Activated CD8-positive, alpha-beta T cell treated with anti-CD3 and anti-CD28 coated beads for 36 hours (primary cell): ENCODE measurements around the gene CAMTA1. TPM values are rescaled to one million over a fixed set of nuclear protein-coding genes. Genes with fewer than 3 reads are reported as not detected.

Source experiments
- ATAC-seq: fragments of 200-7000 bp; cut with Tn5 transposase; one replicate; pipeline ENCODE4 v1.10.0; 2021; ENCODE audit warnings: mild to moderate bottlenecking, moderate library complexity
- CTCF ChIA-PET: fragments of 350-600 bp; sonication (Branson Sonifier 250); formaldehyde crosslinking; loops from one replicate; lab custom pipeline; 2021; ENCODE audit warnings: antibody characterized with exemption; lab: Charles Lee
- POLR2A ChIA-PET: fragments of 350-600 bp; sonication (Branson Sonifier 250); formaldehyde crosslinking; loops from one replicate; lab custom pipeline; 2021; ENCODE audit warnings: antibody characterized with exemption; lab: Charles Lee
- DNase-seq: peaks from one replicate; pipeline ENCODE4 v3.0.0-alpha.2; 2020
- H3K27ac Mint-ChIP-seq: one replicate; pipeline ENCODE4 v1.8.0; 2021; ENCODE audit warnings: mild to moderate bottlenecking, mixed read lengths
- H3K27me3 Mint-ChIP-seq: one replicate; pipeline ENCODE4 v1.8.0; 2021; ENCODE audit warnings: mixed read lengths
- H3K36me3 Mint-ChIP-seq: one replicate; pipeline ENCODE4 v1.8.0; 2021; ENCODE audit warnings: low read depth, mixed read lengths
- H3K4me1 Mint-ChIP-seq: one replicate; pipeline ENCODE4 v1.8.0; 2021; ENCODE audit warnings: low read depth, mixed read lengths
- H3K4me3 Mint-ChIP-seq: one replicate; pipeline ENCODE4 v1.8.0; 2021; ENCODE audit warnings: mild to moderate bottlenecking, moderate library complexity, mixed read lengths
- H3K9me3 Mint-ChIP-seq: one replicate; pipeline ENCODE4 v1.8.0; 2021; ENCODE audit warnings: mixed read lengths
- CTCF ChIP-seq: fragments of 200-600 bp; IDR thresholded peaks from one replicate; pipeline ENCODE4 v1.8.0; 2022; ENCODE audit warnings: antibody characterized with exemption, mild to moderate bottlenecking
- intact Hi-C: fragments of 100-400 bp; cut with micrococcal nuclease; formaldehyde crosslinking; loops from one replicate; pipeline ENCODE4 v1.10.0; 2022
- total RNA-seq, 2 experiments: library from RNA; stranded (reverse); gene quantifications; one replicate each; pipeline ENCODE4 v1.2.3, GENCODE V29; 2021

CAMTA1 gene
- total RNA-seq, 2 experiments from 2014 or later = 67.7 to 70.9 TPM

DNA sequence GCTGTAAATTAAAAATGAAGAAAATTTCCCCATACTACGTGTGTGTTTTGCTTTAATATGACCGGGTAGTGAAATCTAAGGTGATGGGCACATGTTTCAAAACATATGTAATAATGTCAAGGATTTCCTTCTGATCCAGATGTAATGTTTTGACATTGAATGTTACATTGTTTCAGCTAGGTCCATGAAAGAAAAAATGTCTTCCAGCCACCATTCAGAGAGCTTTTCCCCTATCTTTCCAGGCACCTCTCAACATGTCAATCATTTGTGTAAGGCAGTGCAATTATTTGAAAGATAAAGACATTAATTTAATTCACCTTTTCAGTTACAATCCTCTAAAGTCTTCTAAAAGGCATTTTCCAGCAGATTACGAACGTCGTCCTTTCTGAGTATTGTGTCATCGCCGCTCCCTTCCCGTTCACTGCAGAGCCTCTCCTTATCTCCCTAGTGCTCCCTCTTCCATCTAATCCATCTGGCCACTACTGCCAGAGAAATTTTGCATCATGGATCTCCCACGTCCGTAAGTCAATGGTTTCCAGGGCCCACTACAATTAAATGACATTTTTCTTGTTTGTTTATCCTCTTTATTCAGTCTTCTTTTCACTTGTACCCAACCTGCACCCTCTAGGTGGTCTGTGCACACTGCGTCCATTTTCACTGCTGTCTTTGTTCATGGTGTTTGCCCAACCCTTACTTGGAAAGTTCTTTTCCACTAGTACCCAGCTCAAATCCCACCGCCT is 984.6 kb downstream of the CAMTA1 start:
- Mint-ChIP-seq H3K27me3 (peaks cover 10% of the 10 kb centered on the region), H3K9me3 (no peaks in the 10 kb centered on the region), H3K27ac (no peak overlapping the region), H3K36me3 (peaks cover 16% of the 10 kb centered on the region), H3K4me3 (no peak overlapping the region), H3K4me1 (peaks cover 24% of the 10 kb centered on the region)
- DNase-seq (no peak), ATAC-seq (no peak)
- intact Hi-C loops = no loop called here
- CTCF ChIA-PET = interaction anchor here (2.4 to 3.0 kb wide), 2 partner anchors 17 to 102 kb away, joined by 13 to 24 read pairs; no protein-coding TSS in a partner anchor
- POLR2A ChIA-PET = interaction anchor here (1.5 to 1.7 kb wide), 2 partner anchors 12 to 17 kb away, joined by 4 read pairs; no protein-coding TSS in a partner anchor
- no peak for TF ChIP-seq CTCF

- POLR2A ChIA-PET = interaction anchor here (1.7 kb wide), 1 partner anchor 11 kb away, joined by 4 read pairs; no protein-coding TSS in a partner anchor
Observed at GRCh38 chr1:7770669-7770996, 985.4 kb downstream of the CAMTA1 start.

GRCh38 chr1:7770997-7771822 is 986.0 kb downstream of the CAMTA1 start, which contains the start of gene VAMP3:
Gene VAMP3, plus strand, starts transcription at chr1:7771296. Its CDS starts 88 bp downstream, at chr1:7771384.
- ChIA-PET POLR2A (interaction anchor here (1.6 kb wide), 1 partner anchor 11 kb away, joined by 7 read pairs; no protein-coding TSS in a partner anchor), CTCF (interaction anchor here (0.7 to 1.8 kb wide), 2 partner anchors 102 to 104 kb away, joined by 3 to 9 read pairs; no protein-coding TSS in a partner anchor)
- intact Hi-C loops = no loop called here
- ATAC-seq = peak; percentile 94
- peak; percentile 87 for DNase-seq
- H3K27ac Mint-ChIP-seq = peak within 1 kb of the TSS; percentile 70
- H3K4me3 Mint-ChIP-seq = peak within 1 kb of the TSS; percentile 80
- H3K36me3 Mint-ChIP-seq = peaks cover 16% of the 10 kb centered on the region
- peaks cover 32% of the 10 kb centered on the region for H3K4me1 Mint-ChIP-seq
- no peaks in the 10 kb centered on the region for H3K9me3 Mint-ChIP-seq
- peaks cover 8% of the 10 kb centered on the region for H3K27me3 Mint-ChIP-seq
- no peak for TF ChIP-seq CTCF

More at GRCh38 chr1:7770669-7770996, 985.4 kb downstream of the CAMTA1 start:
- peak overlapping the region; percentile 80 for H3K4me3 Mint-ChIP-seq
- CTCF ChIA-PET = interaction anchor here (1.8 kb wide), 1 partner anchor 102 kb away, joined by 9 read pairs; no protein-coding TSS in a partner anchor
- peaks cover 16% of the 10 kb centered on the region for H3K36me3 Mint-ChIP-seq
- H3K4me1 Mint-ChIP-seq = peaks cover 28% of the 10 kb centered on the region
- intact Hi-C loops = no loop called here
- peaks cover 9% of the 10 kb centered on the region for H3K27me3 Mint-ChIP-seq
- no peak for DNase-seq
- no peak for TF ChIP-seq CTCF
- peak overlapping the region; percentile 70 for H3K27ac Mint-ChIP-seq
- ATAC-seq = peak; percentile 27
- no peaks in the 10 kb centered on the region for H3K9me3 Mint-ChIP-seq

DNA sequence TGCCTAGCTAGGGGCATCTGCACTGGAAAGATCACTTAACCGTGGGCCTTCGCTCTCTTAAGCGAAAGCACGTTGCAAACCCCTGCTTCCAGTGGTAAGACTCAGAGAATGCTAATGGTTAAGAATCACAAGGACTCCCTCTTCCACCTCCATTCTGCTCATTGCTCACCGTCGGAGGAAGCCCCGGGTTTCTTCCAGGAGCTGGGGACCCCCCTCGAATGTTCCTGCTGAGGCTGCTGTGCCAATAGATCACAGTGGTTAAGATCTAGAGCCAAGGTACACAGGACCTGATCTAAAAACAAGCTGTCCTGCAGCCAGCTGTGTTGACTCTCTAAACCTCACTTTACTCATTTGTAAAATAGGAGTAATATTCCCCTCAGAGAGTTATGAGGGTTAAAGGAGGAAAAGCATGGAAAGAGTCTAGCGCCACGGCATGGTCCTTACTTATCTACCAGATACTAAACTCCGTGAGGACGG is 986.6 kb downstream of the CAMTA1 start:
- H3K4me1 Mint-ChIP-seq = peaks cover 32% of the 10 kb centered on the region
- ChIA-PET POLR2A (interaction anchor here (1.6 kb wide), 1 partner anchor 10 kb away, joined by 7 read pairs; no protein-coding TSS in a partner anchor), CTCF (interaction anchor here (0.7 to 1.8 kb wide), 3 partner anchors 9 to 105 kb away, joined by 3 to 9 read pairs (median 3); no protein-coding TSS in a partner anchor)
- no peak for TF ChIP-seq CTCF
- ATAC-seq = no peak
- intact Hi-C loops = no loop called here
- H3K4me3 Mint-ChIP-seq = peak overlapping the region; percentile 80
- H3K9me3 Mint-ChIP-seq = no peaks in the 10 kb centered on the region
- H3K36me3 Mint-ChIP-seq = peaks cover 16% of the 10 kb centered on the region
- no peak for DNase-seq
- H3K27me3 Mint-ChIP-seq = peaks cover 6% of the 10 kb centered on the region
- H3K27ac Mint-ChIP-seq = peak overlapping the region; percentile 60
